NCI-H2171 treated with DMSO at 0.1 percent for 48 hours (cell line): ENCODE results near the gene NOTCH4.
"Not testable (repeated sequence)": the region's sequence is repeated elsewhere in the genome, so short reads cannot be mapped to it uniquely, and the experiment has no call there.

Experiments
- DNase-seq: peaks from one replicate; lab custom pipeline; 2025; lab: John Stamatoyannopoulos, UW

The NOTCH4 gene

GRCh38 chr6:32223258-32224235, at the start of gene NOTCH4:
Gene NOTCH4 (minus strand): TSS chr6:32224067. CDS start chr6:32223928, 139 bp downstream.
- DNase-seq, result no peak

- no peak for DNase-seq
These were observed 47.6 kb upstream of the NOTCH4 start for GRCh38 chr6:32271429-32271828.

- DNase-seq, result not testable (repeated sequence)
These were observed 44.6 kb upstream of the NOTCH4 start for GRCh38 chr6:32268459-32268858.

GRCh38 chr6:32267035-32267434, 43.2 kb upstream of the NOTCH4 start:
- no peak for DNase-seq

GRCh38 chr6:32257262-32257661, 33.4 kb upstream of the NOTCH4 start:
- not testable (repeated sequence) for DNase-seq

GRCh38 chr6:32255199-32256153, 31.6 kb upstream of the NOTCH4 start:
- no peak for DNase-seq

- DNase-seq, result no peak
These were observed 30.9 kb upstream of the NOTCH4 start for GRCh38 chr6:32254761-32255198.

GRCh38 chr6:32252331-32253009, 28.6 kb upstream of the NOTCH4 start:
- DNase-seq, result no peak

GRCh38 chr6:32249262-32249661, 25.4 kb upstream of the NOTCH4 start:
- DNase-seq, result no peak

- DNase-seq, result no peak
These were observed 23.5 kb upstream of the NOTCH4 start for GRCh38 chr6:32247401-32247800.

GRCh38 chr6:32244946-32245398, 21.1 kb upstream of the NOTCH4 start:
- DNase-seq, result peak; percentile 38

- no peak for DNase-seq
These were observed 20.4 kb upstream of the NOTCH4 start for GRCh38 chr6:32244270-32244669.

- not testable (repeated sequence) for DNase-seq
These were observed 18.5 kb upstream of the NOTCH4 start for GRCh38 chr6:32242318-32242813.

GRCh38 chr6:32240686-32241085, 16.8 kb upstream of the NOTCH4 start:
- DNase-seq, result no peak

- DNase-seq, result no peak
These were observed 15.6 kb upstream of the NOTCH4 start for GRCh38 chr6:32239462-32239861.

GRCh38 chr6:32234934-32235333, 11.1 kb upstream of the NOTCH4 start:
- no peak for DNase-seq

GRCh38 chr6:32226434-32226833, 2.6 kb upstream of the NOTCH4 start:
- DNase-seq, result no peak

- DNase-seq, result no peak
These were observed 829 bp upstream of the NOTCH4 start for GRCh38 chr6:32224696-32225095.

- DNase-seq, result no peak
These were observed 1.3 kb downstream of the NOTCH4 start for GRCh38 chr6:32222333-32223230.

- no peak for DNase-seq
These were observed 3.8 kb downstream of the NOTCH4 start for GRCh38 chr6:32220021-32220420.
